Panc1 (cell line): Measurements from ENCODE around the gene WAS. TPM values are rescaled to one million over a fixed set of nuclear protein-coding genes. Genes with fewer than 3 reads are reported as not detected.

Experiments
- ATAC-seq: fragments of 200-7000 bp; cut with Tn5 transposase; 2 replicates; pipeline ENCODE4 v1.9.1; 2020; ENCODE audit warnings: mild to moderate bottlenecking, moderate library complexity
- BruUV-seq: library from RNA; stranded (reverse); fragments of 400-500 nt; replicated peaks from 2 replicates; lab custom pipeline; 2021; lab: Mats Ljungman, UMichigan
- CTCF ChIA-PET: fragments of 300-600 bp; sonication (Branson Sonifier 250); formaldehyde crosslinking; loops from one replicate; lab custom pipeline; 2022; ENCODE audit warnings: antibody characterized with exemption; lab: Charles Lee
- POLR2A ChIA-PET: fragments of 300-600 bp; sonication (Branson Sonifier 250); formaldehyde crosslinking; loops from one replicate; lab custom pipeline; 2022; ENCODE audit warnings: antibody characterized with exemption; lab: Charles Lee
- DNase-seq: peaks from one replicate; pipeline ENCODE4 v3.0.0-alpha.2; 2010; ENCODE audit warnings: low read depth, low spot score
- H3K27ac ChIP-seq: 2 replicates; pipeline ENCODE4 v1.5.1; 2011; ENCODE audit warnings: mild to moderate bottlenecking, low read length, inconsistent platforms
- H3K27me3 ChIP-seq: fragments of 200-500 bp; sonication (Bioruptor generic); 2 replicates; pipeline ENCODE4 v1.6.0; 2014; ENCODE audit warnings: low read length, inconsistent platforms; ENCODE audit not compliant: control insufficient read depth, insufficient read depth
- H3K36me3 ChIP-seq: fragments of 200-500 bp; sonication (Bioruptor generic); 2 replicates; pipeline ENCODE4 v1.5.1; 2014; ENCODE audit warnings: inconsistent platforms, mild to moderate bottlenecking, low read length, moderate library complexity; ENCODE audit not compliant: control insufficient read depth, insufficient read depth
- H3K4me1 ChIP-seq: 2 replicates; pipeline ENCODE4 v1.5.1; 2011; ENCODE audit warnings: inconsistent platforms, mild to moderate bottlenecking, low read length, moderate library complexity; ENCODE audit not compliant: control insufficient read depth, insufficient read depth
- H3K4me3 ChIP-seq, 2 experiments: 2 replicates each; pipeline ENCODE4 v1.5.1; 2011 to 2012; ENCODE audit warnings: low read depth in 2 of 2, low read length in 2 of 2, mild to moderate bottlenecking in 2 of 2, inconsistent platforms in 1 of 2, moderate library complexity in 1 of 2
- H3K9me3 ChIP-seq: fragments of 200-500 bp; sonication (Bioruptor generic); 2 replicates; pipeline ENCODE4 v1.5.1; 2014; ENCODE audit warnings: low read depth, mild to moderate bottlenecking, inconsistent platforms, low read length, moderate library complexity; ENCODE audit not compliant: control insufficient read depth, insufficient read depth
- CTCF ChIP-seq: fragments of 450-650 bp; IDR thresholded peaks from 2 replicates; pipeline ENCODE4 v1.5.1; 2017; ENCODE audit warnings: mild to moderate bottlenecking
- POLR2AphosphoS5 ChIP-seq: IDR thresholded peaks from 2 replicates; pipeline ENCODE4 v1.6.1; 2012; ENCODE audit warnings: mild to moderate bottlenecking, low read depth, low read length, moderate library complexity
- REST ChIP-seq, 2 experiments: IDR thresholded peaks; 2 replicates each; pipeline ENCODE4 v1.6.1; 2011 to 2012; ENCODE audit warnings: low read depth in 2 of 2, control low read depth in 1 of 2, low read length in 1 of 2, mild to moderate bottlenecking in 1 of 2, moderate library complexity in 1 of 2; ENCODE audit not compliant: insufficient read depth in 1 of 2
- SIN3A ChIP-seq: IDR thresholded peaks from 2 replicates; pipeline ENCODE4 v1.6.1; 2012; ENCODE audit warnings: low read depth, mild to moderate bottlenecking, low read length, moderate library complexity, borderline replicate concordance; ENCODE audit not compliant: insufficient read depth
- TCF7L2 ChIP-seq: IDR thresholded peaks from 2 replicates; pipeline ENCODE4 v1.6.1; 2011; ENCODE audit warnings: mild to moderate bottlenecking, low read depth, low read length, inconsistent platforms
- in situ Hi-C: cut with HindIII; loops from 2 replicates; pipeline ENCODE4 v1.10.0; 2016; ENCODE audit warnings: low sequenced_read_pairs, low pct_unique_long_range_greater_than_20kb
- intact Hi-C: fragments of 100-400 bp; cut with micrococcal nuclease; formaldehyde crosslinking; loops from one replicate; pipeline ENCODE4 v1.10.0; 2022; ENCODE audit not compliant: unreplicated experiment
- total RNA-seq: library from RNA; stranded (reverse); gene quantifications from one replicate; pipeline ENCODE4 v1.2.1, GENCODE V29; 2021; ENCODE audit not compliant: unreplicated experiment

Gene WAS
- total RNA-seq, 1 experiment from 2014 or later, result 0.82 TPM

- POLR2A ChIA-PET, result interaction anchor here (0.6 kb wide), 1 partner anchor 15 kb away, joined by 3 read pairs; no protein-coding TSS in a partner anchor
- in situ Hi-C loops, result no loop called here
- no peak for ATAC-seq
Measured at GRCh38 chrX:48685416-48685815, 1.8 kb downstream of the WAS start.

GRCh38 chrX:48688531-48689150 lies 5.0 kb downstream of the WAS start:
- no peaks in the 10 kb centered on the region for H3K27me3 ChIP-seq
- H3K27ac ChIP-seq, result no peak overlapping the region
- no peak overlapping the region for H3K4me3 ChIP-seq
- DNase-seq (no peak), ATAC-seq (no peak)
- no peaks in the 10 kb centered on the region for H3K36me3 ChIP-seq
- intact Hi-C loops, result no loop called here
- in situ Hi-C loops, result no loop called here
- H3K9me3 ChIP-seq, result no peaks in the 10 kb centered on the region
- H3K4me1 ChIP-seq, result no peaks in the 10 kb centered on the region
- CTCF ChIA-PET, result no interaction called here
- no peak for TF ChIP-seq TCF7L2
- no peak for TF ChIP-seq SIN3A
- TF ChIP-seq REST (IDR thresholded peaks at IDR 0.05; ENCODE audit: insufficient read depth in 1 of 2, low read depth in 2 of 2, low read length in 1 of 2), result no peak
- no peak for TF ChIP-seq POLR2AphosphoS5
- TF ChIP-seq CTCF, result no peak
- POLR2A ChIA-PET, result no interaction called here
- BruUV-seq, result no TSS peak

More at GRCh38 chrX:48685416-48685815, 1.8 kb downstream of the WAS start:
- DNase-seq, result no peak
- Histone ChIP-seq H3K9me3 (no peaks in the 10 kb centered on the region), H3K27ac (no peak overlapping the region), H3K36me3 (no peaks in the 10 kb centered on the region), H3K4me3 (no peak overlapping the region), H3K27me3 (no peaks in the 10 kb centered on the region), H3K4me1 (no peaks in the 10 kb centered on the region)
- TF ChIP-seq CTCF, result no peak
- no peak for TF ChIP-seq SIN3A
- no peak for TF ChIP-seq TCF7L2
- TF ChIP-seq POLR2AphosphoS5, result no peak
- TF ChIP-seq REST (IDR thresholded peaks at IDR 0.05; ENCODE audit: insufficient read depth in 1 of 2, low read depth in 2 of 2, low read length in 1 of 2), result no peak
- no TSS peak for BruUV-seq
- intact Hi-C loops, result no loop called here
- CTCF ChIA-PET, result no interaction called here
